Naive B cell (primary cell): ENCODE data around the gene GDA. TPM values are rescaled to one million over a fixed set of nuclear protein-coding genes. Genes with fewer than 3 reads are reported as not detected.
"Not testable (repeated sequence)": the region's sequence is repeated elsewhere in the genome, so short reads cannot be mapped to it uniquely, and the experiment has no call there.

Experiments used
- ATAC-seq, 2 donors: fragments of 150-1000 bp; cut with Tn5 transposase; 2 replicates each; pipeline ENCODE4 v1.10.0; 2021; ENCODE audit warnings: low read depth in 2 of 2, mild to moderate bottlenecking in 2 of 2, moderate library complexity in 2 of 2
- DNase-seq: peaks from one replicate; pipeline ENCODE4 v3.0.0; 2022
- H3K27ac Mint-ChIP-seq, 6 donors: one replicate each; pipeline ENCODE4 v1.8.0; 2020 to 2022; ENCODE audit warnings: mild to moderate bottlenecking in 6 of 6, mixed read lengths in 6 of 6, moderate library complexity in 5 of 6, inconsistent platforms in 2 of 6
- H3K27me3 Mint-ChIP-seq, 3 donors: one replicate each; pipeline ENCODE4 v1.8.0; 2021 to 2022; ENCODE audit warnings: mixed read lengths in 3 of 3, mild to moderate bottlenecking in 1 of 3
- H3K36me3 Mint-ChIP-seq, 2 donors: one replicate each; pipeline ENCODE4 v1.8.0; 2020 to 2022; ENCODE audit warnings: mixed read lengths in 2 of 2, inconsistent platforms in 1 of 2, mild to moderate bottlenecking in 1 of 2
- H3K4me1 Mint-ChIP-seq, 3 donors: one replicate each; pipeline ENCODE4 v1.8.0; 2020 to 2022; ENCODE audit warnings: mixed read lengths in 3 of 3, inconsistent platforms in 1 of 3, mild to moderate bottlenecking in 1 of 3, moderate library complexity in 1 of 3
- H3K4me3 Mint-ChIP-seq, 8 donors: one replicate each; pipeline ENCODE4 v1.8.0; 2020 to 2022; ENCODE audit warnings: mild to moderate bottlenecking in 8 of 8, mixed read lengths in 8 of 8, moderate library complexity in 8 of 8, inconsistent platforms in 2 of 8
- H3K9me3 Mint-ChIP-seq, 7 donors: one replicate each; pipeline ENCODE4 v1.8.0; 2020 to 2022; ENCODE audit warnings: mixed read lengths in 7 of 7, mild to moderate bottlenecking in 5 of 7, inconsistent platforms in 2 of 7, moderate library complexity in 1 of 7
- polyA plus RNA-seq, 6 donors: library from polyadenylated mRNA; unstranded; fragments of 300-500 nt; fragmentation: Illumina TruSeq; gene quantifications; one replicate each; pipeline ENCODE4 v1.2.3, GENCODE V29; 2021; ENCODE audit warnings: low read depth in 6 of 6

Gene GDA
- polyA plus RNA-seq, 6 donors from 2014 or later: 0.11 to 0.49 TPM; not detected in 4

DNA sequence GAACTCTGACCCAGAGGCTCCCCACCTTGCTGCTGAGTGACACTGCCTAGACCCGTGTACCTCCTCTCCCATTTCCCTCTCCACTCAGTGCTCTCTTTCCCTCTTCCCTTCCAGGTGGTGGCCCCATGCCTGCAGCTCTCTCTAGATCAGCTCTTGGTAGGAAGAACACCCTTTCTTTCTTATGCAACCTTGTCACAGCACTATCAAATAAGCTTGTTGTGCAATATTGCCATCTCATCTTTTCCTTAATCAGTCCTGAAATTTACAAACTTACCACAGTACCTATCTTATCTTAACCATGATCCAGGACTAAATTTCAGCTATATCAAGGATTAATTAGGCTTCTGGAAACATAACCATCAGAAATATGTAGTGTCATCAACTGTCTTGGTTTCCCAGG is 127.2 kb downstream of the GDA start:
- H3K9me3 Mint-ChIP-seq: no peaks in the 10 kb centered on the region
- H3K27me3 Mint-ChIP-seq: peaks cover 0 to 22% (median 8%) of the 10 kb centered on the region in 3 donors
- no peaks in the 10 kb centered on the region for H3K36me3 Mint-ChIP-seq
- ATAC-seq: no peak
- H3K4me3 Mint-ChIP-seq: no peak overlapping the region
- H3K4me1 Mint-ChIP-seq: no peaks in the 10 kb centered on the region
- no peak for DNase-seq
- peak overlapping the region in 2 of 6 donors; percentile 53 to 75 for H3K27ac Mint-ChIP-seq

DNA sequence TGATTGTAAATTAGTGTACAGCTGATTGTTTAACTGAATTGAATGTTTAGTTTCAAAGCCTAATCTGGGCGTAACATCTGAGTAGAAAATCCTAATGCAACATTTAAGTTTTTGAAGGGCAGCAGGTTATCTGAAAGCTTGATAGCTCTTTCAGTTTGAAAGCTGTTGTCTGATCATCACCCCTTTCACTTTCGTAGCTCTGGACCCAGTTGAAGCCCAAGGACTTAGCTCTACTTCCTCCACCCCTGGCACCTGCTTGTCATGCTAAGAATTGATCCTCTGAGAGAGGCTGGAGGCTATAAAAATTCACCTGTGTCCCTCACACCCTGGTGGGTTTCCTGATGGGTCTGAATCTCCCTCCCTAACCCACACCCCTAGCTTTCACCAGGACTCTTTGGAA is 129.7 kb downstream of the GDA start:
- Mint-ChIP-seq H3K36me3 (no peaks in the 10 kb centered on the region), H3K27ac (peak overlapping the region in 1 of 6 donors; percentile 30), H3K27me3 (peaks cover 0 to 18% (median 5%) of the 10 kb centered on the region in 3 donors), H3K4me1 (no peaks in the 10 kb centered on the region), H3K4me3 (no peak overlapping the region), H3K9me3 (no peaks in the 10 kb centered on the region)
- ATAC-seq (no peak), DNase-seq (no peak)

DNA sequence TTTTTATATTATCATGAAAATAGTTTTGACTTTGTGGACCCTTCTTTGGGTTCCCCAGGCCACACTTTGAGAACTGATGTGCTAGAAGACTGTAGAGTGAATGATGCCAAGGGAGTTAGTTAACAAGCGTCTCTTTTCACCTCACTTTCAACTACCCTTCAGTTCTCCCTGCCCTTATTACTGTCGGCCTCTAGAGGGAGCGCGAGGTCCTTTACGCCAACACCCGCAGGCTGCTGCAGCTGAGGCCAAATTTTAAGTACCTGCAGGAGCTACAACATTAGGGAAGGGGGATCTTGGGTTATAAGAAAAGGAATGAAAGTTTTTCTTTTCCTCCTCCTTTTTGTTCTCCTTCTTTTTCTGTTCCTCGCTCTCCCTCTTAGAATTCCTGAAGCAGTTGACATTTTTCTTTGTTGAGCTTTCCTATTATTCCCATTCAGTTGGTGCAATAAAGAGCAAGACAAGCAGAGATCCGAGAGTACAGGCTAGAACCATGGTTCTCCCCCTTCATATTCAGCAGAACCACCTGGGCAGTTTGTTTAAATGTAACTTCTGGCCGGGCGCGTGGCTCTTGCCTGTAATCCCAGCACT is 131.8 kb downstream of the GDA start:
- Mint-ChIP-seq H3K4me3 (no peak overlapping the region), H3K27ac (peak overlapping the region in 1 of 6 donors; percentile 79), H3K27me3 (peaks cover 0 to 10% (median 6%) of the 10 kb centered on the region in 3 donors), H3K36me3 (no peaks in the 10 kb centered on the region), H3K9me3 (no peaks in the 10 kb centered on the region), H3K4me1 (no peaks in the 10 kb centered on the region)
- DNase-seq: peak; percentile 60
- ATAC-seq: peak; percentile 73 to 83

DNA sequence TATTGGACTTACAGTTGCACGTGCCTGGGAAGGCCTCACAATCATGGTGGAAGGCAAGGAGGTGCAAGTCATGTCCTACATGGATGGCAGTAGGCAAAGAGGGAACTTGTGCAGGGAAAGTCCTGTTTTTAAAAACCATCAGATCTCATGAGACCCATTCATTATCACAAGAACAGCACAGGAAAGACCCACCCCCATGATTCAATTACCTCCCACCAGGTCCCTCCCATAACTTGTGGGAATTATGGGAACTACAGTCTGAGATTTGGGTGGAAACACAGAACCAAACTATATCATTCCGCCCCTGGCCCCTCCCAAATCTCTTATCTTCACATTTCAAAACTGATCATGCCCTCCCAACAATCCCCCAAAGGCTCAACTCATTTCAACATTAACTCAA is 140.2 kb downstream of the GDA start:
- Mint-ChIP-seq H3K27ac (peak overlapping the region in 1 of 6 donors; percentile 41), H3K27me3 (peaks cover 3 to 9% (median 6%) of the 10 kb centered on the region in 3 donors), H3K9me3 (peaks cover 0 to 10% (median 0%) of the 10 kb centered on the region in 7 donors), H3K36me3 (peaks cover 0 to 4% of the 10 kb centered on the region in 2 donors), H3K4me3 (no peak overlapping the region), H3K4me1 (peaks cover 4 to 18% (median 12%) of the 10 kb centered on the region in 3 donors)
- no peak for DNase-seq
- no peak for ATAC-seq

DNA sequence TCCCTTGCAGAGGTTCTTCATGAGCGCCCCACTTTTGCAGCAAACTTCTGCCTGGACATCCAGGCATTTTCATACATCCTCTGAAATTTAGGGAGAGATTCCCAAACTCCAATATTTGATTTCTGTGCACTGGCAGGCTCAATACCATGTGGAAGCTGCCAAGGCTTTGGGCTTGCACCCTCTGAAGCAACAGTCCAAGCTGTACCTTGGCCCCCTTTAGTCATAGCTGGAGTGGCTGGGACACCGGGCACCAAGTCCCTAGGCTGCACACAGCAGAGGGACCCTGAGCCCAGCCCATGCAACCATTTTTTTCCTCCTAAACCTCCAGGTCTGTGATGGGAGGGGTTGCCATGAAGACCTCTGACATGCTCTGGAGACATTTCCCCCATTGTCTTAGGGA is 141.1 kb downstream of the GDA start:
- H3K27ac Mint-ChIP-seq: no peak overlapping the region
- no peak for DNase-seq
- ATAC-seq: no peak
- peaks cover 0 to 10% (median 0%) of the 10 kb centered on the region in 7 donors for H3K9me3 Mint-ChIP-seq
- H3K4me3 Mint-ChIP-seq: no peak overlapping the region
- peaks cover 4 to 18% (median 12%) of the 10 kb centered on the region in 3 donors for H3K4me1 Mint-ChIP-seq
- peaks cover 0 to 4% of the 10 kb centered on the region in 2 donors for H3K36me3 Mint-ChIP-seq
- peaks cover 3 to 9% (median 6%) of the 10 kb centered on the region in 3 donors for H3K27me3 Mint-ChIP-seq

DNA sequence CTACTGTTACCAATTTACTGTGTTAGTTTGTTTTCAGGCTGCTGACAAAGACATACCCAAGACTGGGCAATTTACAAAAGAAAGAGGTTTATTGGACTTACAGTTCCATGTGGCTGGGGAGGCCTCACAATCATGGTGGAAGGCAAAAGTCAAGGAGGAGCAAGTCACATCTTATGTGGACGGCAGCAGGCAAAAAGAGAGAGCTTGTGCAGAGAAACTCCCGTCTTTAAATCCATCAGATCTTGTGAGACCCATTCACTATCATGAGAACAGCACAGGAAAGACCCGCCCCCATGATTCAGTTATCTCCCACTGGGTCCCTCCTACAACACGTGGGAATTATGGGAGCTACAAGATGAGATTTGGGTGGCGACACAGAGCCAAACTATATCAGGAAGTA is 142.3 kb downstream of the GDA start:
- H3K4me3 Mint-ChIP-seq, H3K9me3 Mint-ChIP-seq, ATAC-seq, H3K36me3 Mint-ChIP-seq, H3K27me3 Mint-ChIP-seq, DNase-seq: not testable (repeated sequence)
- Mint-ChIP-seq H3K4me1 (peaks cover 4 to 18% (median 12%) of the 10 kb centered on the region in 3 donors), H3K27ac (peak overlapping the region in 1 of 6 donors; percentile 89)

DNA sequence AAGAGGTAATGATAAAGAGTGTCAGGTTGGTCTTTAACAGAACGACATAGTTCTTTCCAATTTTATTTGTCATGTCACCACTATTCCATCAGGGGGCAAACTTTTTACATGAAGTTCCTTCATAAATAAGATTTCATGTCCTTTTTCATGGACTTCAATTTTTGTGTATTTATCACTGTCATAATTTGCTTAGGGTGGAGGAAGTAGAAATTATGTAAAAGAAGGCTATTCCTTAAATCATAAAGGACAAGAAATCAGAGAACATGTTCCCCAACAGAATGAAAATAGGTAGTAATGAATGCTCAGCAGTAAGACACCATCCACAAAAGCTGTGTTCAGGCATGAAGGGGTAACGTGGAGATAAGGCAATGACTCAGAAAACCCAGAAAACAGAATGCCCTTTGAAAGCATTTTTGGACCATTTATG is 143.0 kb downstream of the GDA start:
- Mint-ChIP-seq H3K27ac (no peak overlapping the region), H3K4me1 (peaks cover 6 to 18% (median 12%) of the 10 kb centered on the region in 3 donors), H3K36me3 (peaks cover 0 to 4% of the 10 kb centered on the region in 2 donors), H3K4me3 (peak overlapping the region in 2 of 8 donors; percentile 9 to 45), H3K9me3 (peaks cover 0 to 10% (median 0%) of the 10 kb centered on the region in 7 donors), H3K27me3 (peaks cover 0 to 9% (median 6%) of the 10 kb centered on the region in 3 donors)
- DNase-seq (peak; percentile 30), ATAC-seq (peak in 1 of 2 donors; percentile 23)

DNA sequence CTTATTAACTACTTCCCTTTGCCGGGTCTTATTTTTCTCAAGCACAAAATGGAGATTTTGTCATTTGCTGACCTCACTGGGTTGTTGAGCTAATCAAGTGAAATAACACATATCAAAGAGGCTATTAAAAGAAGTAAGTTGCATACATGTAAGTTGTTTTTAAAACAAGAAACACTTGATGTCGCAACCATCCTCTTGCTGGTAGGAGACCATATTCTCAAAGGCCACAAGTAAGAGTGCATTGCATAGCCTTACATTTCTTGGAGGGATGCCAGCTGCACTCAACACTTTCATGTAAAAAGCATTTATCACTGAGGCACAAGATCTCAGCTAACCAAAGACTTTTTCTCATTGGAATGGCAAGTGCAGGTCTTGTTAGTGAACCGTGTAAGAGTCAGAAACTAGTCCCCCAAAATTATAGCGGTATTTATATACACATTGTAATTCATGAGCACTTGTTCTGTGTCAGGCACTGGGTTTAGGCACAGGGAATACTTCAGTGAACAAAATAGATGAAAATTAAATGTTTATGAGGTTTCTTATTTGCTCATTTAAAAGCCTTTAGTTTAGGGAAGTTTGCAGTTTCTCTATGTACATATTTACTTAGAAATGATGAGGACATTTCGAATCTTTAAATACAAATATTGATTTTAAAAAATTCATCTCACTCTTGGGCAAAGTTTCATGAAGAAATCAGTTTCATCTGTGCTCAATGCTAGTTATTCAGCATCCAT is 143.8 kb downstream of the GDA start:
- peaks cover 8 to 18% (median 12%) of the 10 kb centered on the region in 3 donors for H3K4me1 Mint-ChIP-seq
- H3K4me3 Mint-ChIP-seq: no peak overlapping the region
- peaks cover 0 to 10% (median 0%) of the 10 kb centered on the region in 7 donors for H3K9me3 Mint-ChIP-seq
- H3K27ac Mint-ChIP-seq: peak overlapping the region in 1 of 6 donors; percentile 48
- ATAC-seq (no peak), DNase-seq (no peak)
- H3K36me3 Mint-ChIP-seq: peaks cover 0 to 4% of the 10 kb centered on the region in 2 donors
- peaks cover 0 to 9% (median 6%) of the 10 kb centered on the region in 3 donors for H3K27me3 Mint-ChIP-seq

DNA sequence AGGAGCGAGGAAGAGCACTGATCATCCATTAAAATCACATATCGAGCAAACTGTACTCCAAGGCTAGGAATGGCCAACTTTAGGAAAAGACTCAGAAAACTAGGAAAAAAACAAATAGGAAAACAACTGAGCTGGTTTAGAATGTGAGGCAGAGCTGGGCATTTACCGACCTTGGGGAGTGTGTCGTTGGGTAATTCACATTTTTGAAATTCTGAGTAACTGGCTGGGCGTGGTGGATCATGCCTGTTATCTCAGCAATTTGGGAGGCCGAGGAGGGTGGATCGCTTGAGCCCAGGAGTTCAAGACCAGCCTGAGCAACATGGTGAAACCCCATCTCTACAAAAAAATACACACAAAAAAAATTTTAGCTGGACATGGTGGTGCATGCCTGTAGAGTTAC is 145.7 kb downstream of the GDA start:
- peak overlapping the region in 3 of 6 donors; percentile 36 to 89 (median 75) for H3K27ac Mint-ChIP-seq
- H3K9me3 Mint-ChIP-seq: no peaks in the 10 kb centered on the region
- H3K4me3 Mint-ChIP-seq: no peak overlapping the region

DNA sequence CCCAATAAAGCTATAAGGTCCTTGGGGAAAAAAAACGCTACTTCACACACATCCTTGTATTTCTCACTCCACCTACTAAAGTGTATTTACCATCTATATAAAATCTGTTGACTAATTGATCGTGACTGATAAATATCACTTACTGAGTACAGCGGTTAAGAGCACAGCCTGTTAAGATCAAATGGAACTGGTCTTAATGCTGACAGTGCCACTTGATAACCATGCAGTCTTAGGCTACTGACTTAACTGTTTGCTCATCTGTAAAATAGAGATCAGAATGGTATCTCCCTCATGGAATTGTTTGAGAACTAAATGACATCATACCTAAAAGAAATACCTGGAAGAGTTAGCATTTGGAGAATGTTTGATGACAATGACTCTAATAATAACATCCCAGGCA is 148.3 kb downstream of the GDA start:
- H3K27me3 Mint-ChIP-seq: no peaks in the 10 kb centered on the region
- DNase-seq (no peak), ATAC-seq (no peak)
- peaks cover 20 to 31% (median 25%) of the 10 kb centered on the region in 3 donors for H3K4me1 Mint-ChIP-seq
- H3K9me3 Mint-ChIP-seq: no peaks in the 10 kb centered on the region
- no peaks in the 10 kb centered on the region for H3K36me3 Mint-ChIP-seq
- H3K27ac Mint-ChIP-seq: peak overlapping the region in 1 of 6 donors; percentile 1
- H3K4me3 Mint-ChIP-seq: no peak overlapping the region

More for the DNA sequence above, 145.7 kb downstream of the GDA start:
- ATAC-seq: no peak
- Mint-ChIP-seq H3K27me3 (peaks cover 0 to 6% (median 0%) of the 10 kb centered on the region in 3 donors), H3K36me3 (no peaks in the 10 kb centered on the region), H3K4me1 (peaks cover 11 to 18% (median 12%) of the 10 kb centered on the region in 3 donors)
- no peak for DNase-seq

DNA sequence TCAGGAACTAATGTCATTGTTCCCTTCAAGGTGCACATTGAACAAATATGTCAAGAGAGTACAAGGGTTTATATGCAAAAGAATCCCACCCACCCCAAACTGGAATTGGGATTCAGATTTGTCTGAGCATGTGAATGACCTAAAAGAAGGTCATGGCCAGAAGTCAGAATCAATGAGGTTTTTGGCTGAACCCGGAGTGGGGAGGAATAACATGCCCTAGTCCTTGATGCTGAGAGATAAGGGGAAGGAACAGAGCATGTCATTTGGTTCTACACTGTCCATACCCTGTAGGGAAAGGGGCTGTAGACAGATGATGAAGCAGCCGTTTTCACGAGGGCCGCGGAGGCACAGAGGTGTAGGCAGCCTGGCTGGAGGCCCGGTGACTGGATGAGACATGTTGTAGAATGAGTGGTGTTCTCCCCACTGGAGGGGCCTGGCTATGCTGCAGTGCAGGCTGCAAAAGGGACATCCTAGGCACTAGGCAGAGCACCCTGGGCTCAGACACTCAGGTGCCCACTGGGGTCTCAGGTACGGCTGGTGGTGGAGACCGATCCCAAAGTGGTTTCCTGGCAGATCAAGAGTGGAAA is 149.9 kb downstream of the GDA start:
- no peaks in the 10 kb centered on the region for H3K27me3 Mint-ChIP-seq
- H3K27ac Mint-ChIP-seq: peak overlapping the region in 3 of 6 donors; percentile 21 to 61 (median 50)
- ATAC-seq (no peak), DNase-seq (no peak)
- H3K4me1 Mint-ChIP-seq: peaks cover 21 to 29% (median 27%) of the 10 kb centered on the region in 3 donors
- no peaks in the 10 kb centered on the region for H3K9me3 Mint-ChIP-seq
- no peak overlapping the region for H3K4me3 Mint-ChIP-seq
- H3K36me3 Mint-ChIP-seq: no peaks in the 10 kb centered on the region

DNA sequence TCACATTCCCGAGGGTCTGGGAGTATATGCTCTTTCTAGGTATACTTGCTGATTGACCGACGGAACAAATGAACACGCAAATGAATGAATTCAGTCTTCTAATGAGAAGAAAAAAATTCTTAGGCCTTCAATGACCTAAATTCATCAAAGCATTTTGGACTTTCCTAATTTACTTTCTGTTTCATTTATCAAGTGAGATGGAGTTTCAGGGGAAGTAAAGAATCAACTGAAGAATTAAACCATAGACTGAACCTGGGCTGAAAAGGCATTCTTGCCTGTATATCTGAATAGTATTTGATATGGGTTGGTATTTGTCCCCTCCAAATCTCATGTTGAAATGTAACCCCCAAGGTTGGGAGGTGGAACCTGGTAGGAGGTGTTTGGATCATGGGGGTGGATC is 151.6 kb downstream of the GDA start:
- Mint-ChIP-seq H3K4me3 (peak overlapping the region in 6 of 8 donors; percentile 21 to 73 (median 56)), H3K27me3 (no peaks in the 10 kb centered on the region), H3K27ac (peak overlapping the region; percentile 80 to 97 (median 92)), H3K36me3 (no peaks in the 10 kb centered on the region), H3K9me3 (no peaks in the 10 kb centered on the region), H3K4me1 (peaks cover 38 to 44% (median 42%) of the 10 kb centered on the region in 3 donors)
- DNase-seq (no peak), ATAC-seq (peak; percentile 50 to 51)
